Right lobe of liver (tissue), 6 donors: Measurements from ENCODE around the gene RPTOR. TPM values are rescaled to one million over a fixed set of nuclear protein-coding genes. Genes with fewer than 3 reads are reported as not detected.

ENCODE experiments used
- ATAC-seq, 4 donors: fragments of 200-7000 bp; cut with Tn5 transposase; one replicate each; pipeline ENCODE4 v1.9.1; 2020; ENCODE audit warnings: mild to moderate bottlenecking in 4 of 4, moderate library complexity in 4 of 4
- DNase-seq, 3 donors: peaks; one replicate each; pipeline ENCODE4 v3.0.0-alpha.2; 2020
- H3K27ac ChIP-seq, 3 donors: fragments of 200-600 bp; one replicate each; pipeline ENCODE4 v1.8.0; 2022
- H3K27me3 ChIP-seq, 2 donors: fragments of 200-600 bp; one replicate each; pipeline ENCODE4 v1.8.0; 2022
- H3K36me3 ChIP-seq, 4 donors: fragments of 200-600 bp; sonication (generic) in 1 of 4; one replicate each; pipeline versions ENCODE4 v1.5.1 to v1.8.0; 2017 to 2022; ENCODE audit warnings: control low read depth in 1 of 4
- H3K4me1 ChIP-seq, 4 donors: fragments of 200-600 bp; sonication (generic) in 1 of 4; one replicate each; pipeline versions ENCODE4 v1.5.1 to v1.8.0; 2017 to 2022; ENCODE audit warnings: control low read depth in 1 of 4
- H3K4me3 ChIP-seq, 3 donors: fragments of 200-600 bp; one replicate each; pipeline ENCODE4 v1.8.0; 2022
- H3K9me3 ChIP-seq, 4 donors: fragments of 200-600 bp; sonication (generic) in 1 of 4; one replicate each; pipeline versions ENCODE4 v1.5.1 to v1.8.0; 2017 to 2022; ENCODE audit warnings: control low read depth in 1 of 4
- CTCF ChIP-seq, 4 donors: fragments of 200-600 bp in 3 of 4; fragments of 450-650 bp in 1 of 4; IDR thresholded peaks; one replicate each; pipeline versions ENCODE4 v1.5.1 to v1.8.0; 2016 to 2022; ENCODE audit warnings: antibody characterized with exemption in 4 of 4, mild to moderate bottlenecking in 2 of 4
- POLR2A ChIP-seq: fragments of 450-650 bp; IDR thresholded peaks from one replicate; pipeline ENCODE4 v1.6.1; 2017; ENCODE audit warnings: antibody characterized with exemption, mild to moderate bottlenecking
- WGBS: methylation state at CpG from one replicate; pipeline ENCODE4 v1.1.6; 2018; ENCODE audit warnings: low coverage, low lambda C conversion rate; ENCODE audit not compliant: insufficient coverage; ENCODE audit errors: missing lambda C conversion rate; 5-methylcytosine and 5-hydroxymethylcytosine counted together
- intact Hi-C, 2 donors: fragments of 100-400 bp; cut with DNase I; formaldehyde crosslinking; loops; one replicate each; pipeline versions ENCODE4 v1.11.2 to v1.14.1; 2022
- total RNA-seq, 6 experiments: library from RNA; depleted of rRNA in 2 of 6; stranded (reverse); fragments of >200 nt in 2 of 6; fragmentation: NEBNext Ultra II Directional in 3 of 6; extraction: Animal tissue kit (Norgen Biotek cat#: 25700) in 3 of 6; gene quantifications; one replicate each; pipeline versions ENCODE4 v1.1.0 to v1.2.4, GENCODE V29; 2016 to 2023
- donor health status: DM: no; HTN: yes; CAD: no.
- donor health status: DM: no; HTN: no; CAD: no.
- donor health status: DM: no; HTN: no; CAD: no.
- donor health status: DM: no; HTN: yes; CAD: no.
- donor health status: DM: no; HTN: yes; CAD: no.

Gene RPTOR
- total RNA-seq, 6 experiments from 2014 or later: 13.1 to 24.0 (median 15.5) TPM

- no peak for TF ChIP-seq CTCF (IDR thresholded peaks at IDR 0.05)
- no peak for TF ChIP-seq POLR2A
- Histone ChIP-seq H3K4me3 (no peak overlapping the region), H3K4me1 (no peaks in the 10 kb centered on the region), H3K36me3 (peaks cover 0 to 6% (median 0%) of the 10 kb centered on the region in 4 donors), H3K9me3 (no peaks in the 10 kb centered on the region), H3K27me3 (no peaks in the 10 kb centered on the region), H3K27ac (peak overlapping the region in 1 of 3 donors; percentile 17)
- 78% methylated on average over 11 of the region's 13 CpGs for WGBS
- intact Hi-C loops: no loop called here
- ATAC-seq: no peak
- no peak for DNase-seq
These were observed 245.6 kb downstream of the RPTOR start for GRCh38 chr17:80790021-80790765.

- Histone ChIP-seq H3K4me3 (no peak overlapping the region), H3K27ac (no peak overlapping the region), H3K36me3 (peaks cover 0 to 6% (median 0%) of the 10 kb centered on the region in 4 donors), H3K27me3 (no peaks in the 10 kb centered on the region), H3K9me3 (no peaks in the 10 kb centered on the region), H3K4me1 (no peaks in the 10 kb centered on the region)
- no peak for DNase-seq
- TF ChIP-seq POLR2A (no peak), CTCF (IDR thresholded peaks at IDR 0.05) (no peak)
- WGBS: 82% methylated on average over 10 of the region's 10 CpGs
- intact Hi-C loops: no loop called here
- no peak for ATAC-seq
These were observed 246.5 kb downstream of the RPTOR start for GRCh38 chr17:80790981-80791742.

- H3K4me1 ChIP-seq: no peaks in the 10 kb centered on the region
- TF ChIP-seq POLR2A: no peak
- TF ChIP-seq CTCF (IDR thresholded peaks at IDR 0.05): no peak
- intact Hi-C loops: no loop called here
- ATAC-seq: peak in 2 of 4 donors; percentile 30 to 64
- DNase-seq: no peak
- no peak overlapping the region for H3K27ac ChIP-seq
- H3K4me3 ChIP-seq: no peak overlapping the region
- WGBS: 66% methylated on average over 11 of the region's 11 CpGs
- no peaks in the 10 kb centered on the region for H3K27me3 ChIP-seq
- H3K9me3 ChIP-seq: no peaks in the 10 kb centered on the region
- peaks cover 0 to 6% (median 0%) of the 10 kb centered on the region in 4 donors for H3K36me3 ChIP-seq
These were observed 247.2 kb downstream of the RPTOR start for GRCh38 chr17:80791758-80792284.

GRCh38 chr17:80792373-80792781, 247.7 kb downstream of the RPTOR start:
- Histone ChIP-seq H3K4me3 (no peak overlapping the region), H3K4me1 (no peaks in the 10 kb centered on the region), H3K36me3 (peaks cover 0 to 6% (median 0%) of the 10 kb centered on the region in 4 donors), H3K27ac (no peak overlapping the region), H3K9me3 (no peaks in the 10 kb centered on the region), H3K27me3 (no peaks in the 10 kb centered on the region)
- no peak for DNase-seq
- no peak for ATAC-seq
- intact Hi-C loops: no loop called here
- TF ChIP-seq CTCF (IDR thresholded peaks at IDR 0.05): no peak
- TF ChIP-seq POLR2A: no peak
- WGBS: 78% methylated on average over 6 of the region's 10 CpGs
